Astrocyte (in vitro differentiated cells and primary cell): Measurements from ENCODE around the gene TTC1. TPM values are rescaled to one million over a fixed set of nuclear protein-coding genes. Genes with fewer than 3 reads are reported as not detected.
A peak's percentile ranks its signal among the peaks of the same experiment; 100 is the strongest.

Source experiments
- DNase-seq: peaks from one replicate; pipeline ENCODE4 v3.0.0-alpha.2; 2010; ENCODE audit warnings: low read depth
- FAIRE-seq: peaks from 2 replicates; lab custom pipeline; 2011; peaks lifted over from hg19 to GRCh38; lab: Jason Lieb, UNC
- H2AFZ ChIP-seq: 2 replicates; pipeline ENCODE4 v1.6.0; 2012; ENCODE audit warnings: low read depth, low read length, inconsistent platforms
- H3K27ac ChIP-seq: 2 replicates; pipeline ENCODE4 v1.5.1; 2011; ENCODE audit warnings: low read depth, low read length, inconsistent platforms
- H3K27me3 ChIP-seq: 2 replicates; pipeline ENCODE4 v1.6.0; 2011; ENCODE audit warnings: low read length, inconsistent platforms; ENCODE audit not compliant: insufficient read depth
- H3K36me3 ChIP-seq: 2 replicates; pipeline ENCODE4 v1.5.1; 2011; ENCODE audit warnings: low read length, inconsistent platforms; ENCODE audit not compliant: insufficient read depth
- H3K4me1 ChIP-seq: 2 replicates; pipeline ENCODE4 v1.5.1; 2011; ENCODE audit warnings: low read length, inconsistent platforms; ENCODE audit not compliant: insufficient read depth
- H3K4me2 ChIP-seq: 2 replicates; pipeline ENCODE4 v1.6.0; 2012; ENCODE audit warnings: low read length, inconsistent platforms
- H3K4me3 ChIP-seq: 2 replicates; pipeline ENCODE4 v1.5.1; 2011; ENCODE audit warnings: low read depth, mild to moderate bottlenecking, low read length, inconsistent platforms; ENCODE audit not compliant: insufficient read depth
- H3K79me2 ChIP-seq: 2 replicates; pipeline ENCODE4 v1.6.0; 2012; ENCODE audit warnings: mild to moderate bottlenecking, low read length, inconsistent platforms; ENCODE audit not compliant: insufficient read depth
- H3K9ac ChIP-seq: 2 replicates; pipeline ENCODE4 v1.6.0; 2012; ENCODE audit warnings: mild to moderate bottlenecking, low read length, inconsistent platforms
- H3K9me3 ChIP-seq: 2 replicates; pipeline ENCODE4 v1.5.1; 2012; ENCODE audit warnings: low read depth, mild to moderate bottlenecking, low read length, inconsistent platforms; ENCODE audit not compliant: insufficient read depth
- H4K20me1 ChIP-seq: 2 replicates; pipeline ENCODE4 v1.6.0; 2012; ENCODE audit warnings: low read length, inconsistent platforms; ENCODE audit not compliant: insufficient read depth
- H3K27ac Mint-ChIP-seq: one replicate; pipeline ENCODE4 v1.8.0; 2021; ENCODE audit warnings: mild to moderate bottlenecking, mixed read lengths; ENCODE audit not compliant: unreplicated experiment
- H3K27me3 Mint-ChIP-seq: one replicate; pipeline ENCODE4 v1.8.0; 2021; ENCODE audit warnings: low read depth, mixed read lengths; ENCODE audit not compliant: unreplicated experiment
- H3K36me3 Mint-ChIP-seq: one replicate; pipeline ENCODE4 v1.8.0; 2021; ENCODE audit warnings: low read depth, mixed read lengths; ENCODE audit not compliant: unreplicated experiment
- H3K4me1 Mint-ChIP-seq: one replicate; pipeline ENCODE4 v1.8.0; 2021; ENCODE audit warnings: low read depth, mixed read lengths; ENCODE audit not compliant: unreplicated experiment
- H3K4me3 Mint-ChIP-seq: one replicate; pipeline ENCODE4 v1.8.0; 2021; ENCODE audit warnings: mild to moderate bottlenecking, moderate library complexity, mixed read lengths; ENCODE audit not compliant: unreplicated experiment
- H3K9me3 Mint-ChIP-seq: one replicate; pipeline ENCODE4 v1.8.0; 2021; ENCODE audit warnings: mild to moderate bottlenecking, mixed read lengths; ENCODE audit not compliant: unreplicated experiment
- EZH2 ChIP-seq: IDR thresholded peaks from 2 replicates; pipeline ENCODE4 v1.6.1; 2012; ENCODE audit warnings: mild to moderate bottlenecking, low read length, inconsistent platforms; ENCODE audit not compliant: insufficient read depth
- total RNA-seq: library from RNA; stranded (reverse); gene quantifications from 2 replicates; pipeline ENCODE4 v1.2.1, GENCODE V29; 2021
- TF ChIP-seq, protein P1 (sequence below): IDR thresholded peaks from 2 replicates; pipeline ENCODE4 v1.5.1; 2011; ENCODE audit warnings: low read depth, mild to moderate bottlenecking, inconsistent platforms, low read length, moderate library complexity; ENCODE audit not compliant: insufficient read depth

TTC1 gene
- total RNA-seq, 1 donor from 2014 or later = 61.2 TPM

DNA sequence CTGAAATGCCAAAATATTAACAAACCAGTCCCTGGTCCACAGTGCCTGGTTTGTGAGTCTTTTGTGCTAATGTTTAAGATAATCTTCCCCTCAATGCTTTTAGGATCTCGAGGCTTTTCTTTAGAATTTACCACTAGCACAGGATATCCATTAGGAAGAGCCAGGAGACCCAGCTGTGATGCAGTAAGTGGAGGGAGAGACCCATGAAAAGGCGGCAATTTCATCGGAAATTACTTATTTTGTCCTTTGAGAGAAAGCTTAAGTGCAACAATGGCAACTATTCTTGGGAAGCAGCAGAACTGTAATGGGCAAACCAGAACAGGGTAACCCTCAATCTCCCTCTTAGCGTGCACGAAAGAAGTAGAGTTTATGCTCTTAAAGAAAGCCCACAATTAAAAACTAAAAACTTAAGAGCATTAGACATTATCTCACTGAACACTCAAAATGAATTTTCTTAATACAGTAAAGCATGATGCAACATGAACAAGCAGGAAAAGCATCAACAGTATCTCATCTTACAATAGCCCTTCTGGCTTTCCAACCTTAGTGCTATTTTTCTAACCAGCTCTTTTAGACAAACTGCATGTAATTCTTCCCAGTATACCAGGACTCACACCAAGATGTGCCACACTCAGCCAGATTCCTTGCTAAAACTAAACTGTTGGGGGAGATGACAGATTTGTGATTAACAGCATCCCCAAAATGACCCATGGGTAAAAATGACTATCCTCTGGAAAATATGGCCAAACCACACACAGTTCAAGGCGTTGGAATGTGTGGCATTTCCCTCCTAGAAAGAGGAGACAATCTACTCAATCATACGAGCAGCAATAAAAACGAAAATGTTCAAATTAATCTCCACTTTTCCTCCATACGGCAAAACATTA, 73.9 kb downstream of the TTC1 start:
- Histone ChIP-seq H2AFZ (no peak overlapping the region), H3K27me3 (no peaks in the 10 kb centered on the region), H3K27ac (peak overlapping the region; percentile 68), H4K20me1 (no peaks in the 10 kb centered on the region), H3K4me3 (peak overlapping the region; percentile 37), H3K9me3 (no peaks in the 10 kb centered on the region), H3K9ac (peak overlapping the region; percentile 25), H3K79me2 (no peaks in the 10 kb centered on the region), H3K4me2 (peak overlapping the region; percentile 82), H3K4me1 (peaks cover 32% of the 10 kb centered on the region), H3K36me3 (peaks cover 4% of the 10 kb centered on the region)
- Mint-ChIP-seq H3K27ac (peak overlapping the region; percentile 96), H3K27me3 (no peaks in the 10 kb centered on the region), H3K36me3 (no peaks in the 10 kb centered on the region), H3K4me1 (peaks cover 23% of the 10 kb centered on the region), H3K9me3 (no peaks in the 10 kb centered on the region), H3K4me3 (peak overlapping the region; percentile 27)
- TF ChIP-seq EZH2 = no peak
- TF ChIP-seq, protein P1, sequence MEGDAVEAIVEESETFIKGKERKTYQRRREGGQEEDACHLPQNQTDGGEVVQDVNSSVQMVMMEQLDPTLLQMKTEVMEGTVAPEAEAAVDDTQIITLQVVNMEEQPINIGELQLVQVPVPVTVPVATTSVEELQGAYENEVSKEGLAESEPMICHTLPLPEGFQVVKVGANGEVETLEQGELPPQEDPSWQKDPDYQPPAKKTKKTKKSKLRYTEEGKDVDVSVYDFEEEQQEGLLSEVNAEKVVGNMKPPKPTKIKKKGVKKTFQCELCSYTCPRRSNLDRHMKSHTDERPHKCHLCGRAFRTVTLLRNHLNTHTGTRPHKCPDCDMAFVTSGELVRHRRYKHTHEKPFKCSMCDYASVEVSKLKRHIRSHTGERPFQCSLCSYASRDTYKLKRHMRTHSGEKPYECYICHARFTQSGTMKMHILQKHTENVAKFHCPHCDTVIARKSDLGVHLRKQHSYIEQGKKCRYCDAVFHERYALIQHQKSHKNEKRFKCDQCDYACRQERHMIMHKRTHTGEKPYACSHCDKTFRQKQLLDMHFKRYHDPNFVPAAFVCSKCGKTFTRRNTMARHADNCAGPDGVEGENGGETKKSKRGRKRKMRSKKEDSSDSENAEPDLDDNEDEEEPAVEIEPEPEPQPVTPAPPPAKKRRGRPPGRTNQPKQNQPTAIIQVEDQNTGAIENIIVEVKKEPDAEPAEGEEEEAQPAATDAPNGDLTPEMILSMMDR = no peak
- DNase-seq (peak; percentile 93), FAIRE-seq (peak; percentile 91)

DNA sequence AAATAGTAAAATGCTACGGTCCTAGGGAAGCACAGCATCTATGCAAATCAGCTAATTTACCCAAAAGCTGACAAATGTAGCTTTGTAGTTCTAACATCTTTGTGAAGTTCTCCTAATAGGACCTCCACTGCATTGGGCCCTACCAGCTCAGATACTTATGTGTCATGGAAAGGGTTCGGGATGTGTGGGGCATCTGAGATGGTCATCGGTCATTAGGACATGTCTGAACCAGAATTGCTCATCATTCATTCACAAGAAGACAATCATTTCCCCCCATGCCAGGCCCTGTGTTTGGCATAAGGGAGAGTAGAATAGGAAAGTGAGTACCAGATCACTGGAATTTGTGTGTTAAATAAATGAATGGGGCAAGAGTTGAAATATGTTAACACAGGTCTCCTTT, 74.6 kb downstream of the TTC1 start:
- peak overlapping the region; percentile 25 for H3K9ac ChIP-seq
- H3K9me3 ChIP-seq = no peaks in the 10 kb centered on the region
- no peaks in the 10 kb centered on the region for H3K36me3 Mint-ChIP-seq
- FAIRE-seq (no peak), DNase-seq (peak; percentile 59)
- peak overlapping the region; percentile 37 for H3K4me3 ChIP-seq
- no peaks in the 10 kb centered on the region for H3K27me3 Mint-ChIP-seq
- TF ChIP-seq, protein P1 = no peak
- TF ChIP-seq EZH2 = no peak
- H3K27ac Mint-ChIP-seq = peak overlapping the region; percentile 96
- no peak overlapping the region for H2AFZ ChIP-seq
- H3K79me2 ChIP-seq = no peaks in the 10 kb centered on the region
- peaks cover 23% of the 10 kb centered on the region for H3K4me1 Mint-ChIP-seq
- H4K20me1 ChIP-seq = no peaks in the 10 kb centered on the region
- H3K9me3 Mint-ChIP-seq = no peaks in the 10 kb centered on the region
- H3K4me1 ChIP-seq = peaks cover 32% of the 10 kb centered on the region
- H3K27me3 ChIP-seq = no peaks in the 10 kb centered on the region
- H3K4me2 ChIP-seq = peak overlapping the region; percentile 82
- peak overlapping the region; percentile 27 for H3K4me3 Mint-ChIP-seq
- peaks cover 2% of the 10 kb centered on the region for H3K36me3 ChIP-seq
- H3K27ac ChIP-seq = peak overlapping the region; percentile 68

DNA sequence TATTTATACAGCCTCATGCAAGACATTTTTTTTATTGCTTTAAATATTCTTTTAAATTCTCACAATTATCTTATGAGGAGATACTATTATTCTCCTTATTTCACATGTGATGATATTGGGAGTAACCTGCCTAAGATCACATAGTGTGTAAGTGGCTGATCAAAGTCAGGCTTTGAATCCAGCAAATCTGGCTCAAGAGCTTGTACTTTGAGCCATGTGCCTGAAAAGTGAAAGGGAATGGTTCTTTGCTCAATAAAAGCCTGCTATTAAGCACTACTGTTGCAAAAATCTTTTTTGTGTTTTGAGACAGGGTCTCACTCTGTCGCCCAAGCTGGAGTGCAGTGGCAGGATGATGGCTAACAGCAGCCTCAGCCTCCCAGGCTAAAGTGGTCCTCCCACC, 75.2 kb downstream of the TTC1 start:
- Mint-ChIP-seq H3K27me3 (no peaks in the 10 kb centered on the region), H3K27ac (no peak overlapping the region)
- no peak for FAIRE-seq

More for the DNA sequence above, 75.2 kb downstream of the TTC1 start:
- Histone ChIP-seq H3K9me3 (no peaks in the 10 kb centered on the region), H2AFZ (no peak overlapping the region), H3K27me3 (no peaks in the 10 kb centered on the region), H3K27ac (no peak overlapping the region), H3K4me3 (no peak overlapping the region), H3K9ac (no peak overlapping the region), H4K20me1 (no peaks in the 10 kb centered on the region), H3K4me1 (peaks cover 32% of the 10 kb centered on the region), H3K79me2 (no peaks in the 10 kb centered on the region), H3K4me2 (no peak overlapping the region), H3K36me3 (no peaks in the 10 kb centered on the region)
- TF ChIP-seq, protein P1 = no peak
- no peak for TF ChIP-seq EZH2
- no peaks in the 10 kb centered on the region for H3K36me3 Mint-ChIP-seq
- H3K4me1 Mint-ChIP-seq = peaks cover 23% of the 10 kb centered on the region
- DNase-seq = no peak
- H3K9me3 Mint-ChIP-seq = no peaks in the 10 kb centered on the region
- H3K4me3 Mint-ChIP-seq = no peak overlapping the region
